Measurements from ENCODE around the gene PHF20.
"Not testable (repeated sequence)": the region's sequence is repeated elsewhere in the genome, so short reads cannot be mapped to it uniquely, and the experiment has no call there.

The PHF20 gene

GRCh38 chr20:35826397-35826998 is 54.7 kb downstream of the PHF20 start:
- no peak for DNase-seq
- intact Hi-C loops (cut with DNase I): no loop called here

- DNase-seq: peak in 8 of 42 donors; percentile 14 to 46 (median 25)
- intact Hi-C loops (cut with DNase I): no loop called here
Measured at GRCh38 chr20:35828434-35828833, 56.6 kb downstream of the PHF20 start.

GRCh38 chr20:35828916-35829315 is 57.1 kb downstream of the PHF20 start:
- DNase-seq: no peak
- intact Hi-C loops (cut with DNase I): no loop called here

- intact Hi-C loops (cut with DNase I): no loop called here
- DNase-seq: no peak
Measured at GRCh38 chr20:35830264-35830663, 58.4 kb downstream of the PHF20 start.

DNA sequence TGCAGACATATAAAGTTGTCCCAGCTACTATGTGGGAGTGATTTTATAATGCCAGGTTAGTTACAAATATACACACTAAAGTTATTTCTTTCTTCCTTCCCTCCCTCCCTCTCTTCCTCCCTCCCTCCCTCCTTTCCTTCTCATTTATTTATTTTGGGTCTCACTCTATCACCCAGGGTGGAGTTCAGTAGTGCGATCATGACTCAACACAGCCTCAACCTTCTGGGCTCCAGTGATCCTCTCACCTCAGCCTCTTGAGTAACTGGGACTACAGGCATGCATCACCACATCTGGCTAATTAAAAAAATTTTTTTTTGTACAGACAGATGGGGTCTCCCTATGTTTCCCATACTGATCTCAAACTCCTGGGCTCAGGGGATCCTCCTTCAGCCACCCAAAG is 59.2 kb downstream of the PHF20 start:
- intact Hi-C loops (cut with DNase I): no loop called here
- no peak for DNase-seq

GRCh38 chr20:35831971-35832370 is 60.2 kb downstream of the PHF20 start:
- no peak for DNase-seq
- intact Hi-C loops (cut with DNase I): no loop called here

- no peak for DNase-seq
- intact Hi-C loops (cut with DNase I): no loop called here
Measured at GRCh38 chr20:35833241-35833640, 61.4 kb downstream of the PHF20 start.

DNA sequence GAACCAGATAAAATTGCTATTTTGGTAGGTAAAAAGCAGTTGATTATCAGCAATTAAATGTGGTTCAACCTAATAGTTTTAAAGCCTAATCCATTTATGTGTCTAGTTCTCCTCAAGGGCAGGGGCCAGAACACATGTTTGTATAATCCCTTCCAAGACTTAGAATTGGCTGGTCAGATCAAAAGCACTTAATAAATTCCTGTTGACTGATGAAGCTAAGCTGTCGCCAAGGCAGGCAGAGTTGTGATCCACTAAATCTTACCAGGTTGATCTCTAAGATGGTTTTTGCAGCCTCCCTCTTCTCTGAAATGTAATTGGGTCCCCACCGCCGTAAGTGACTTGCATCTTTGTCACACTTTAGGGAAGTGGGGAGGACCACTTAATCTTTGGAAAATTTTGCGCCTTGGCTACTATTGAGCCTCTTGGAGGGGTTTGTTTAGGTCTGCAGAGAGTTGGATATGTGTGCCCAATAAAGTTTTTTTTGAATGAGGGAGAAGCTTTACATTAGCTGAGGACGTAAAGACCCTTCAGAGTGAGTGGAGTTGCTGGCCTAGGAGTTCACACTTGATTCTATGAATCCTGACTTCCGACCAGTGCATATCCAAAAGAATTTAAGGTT is 65.9 kb downstream of the PHF20 start:
- DNase-seq: no peak
- intact Hi-C loops (cut with DNase I): no loop called here

DNA sequence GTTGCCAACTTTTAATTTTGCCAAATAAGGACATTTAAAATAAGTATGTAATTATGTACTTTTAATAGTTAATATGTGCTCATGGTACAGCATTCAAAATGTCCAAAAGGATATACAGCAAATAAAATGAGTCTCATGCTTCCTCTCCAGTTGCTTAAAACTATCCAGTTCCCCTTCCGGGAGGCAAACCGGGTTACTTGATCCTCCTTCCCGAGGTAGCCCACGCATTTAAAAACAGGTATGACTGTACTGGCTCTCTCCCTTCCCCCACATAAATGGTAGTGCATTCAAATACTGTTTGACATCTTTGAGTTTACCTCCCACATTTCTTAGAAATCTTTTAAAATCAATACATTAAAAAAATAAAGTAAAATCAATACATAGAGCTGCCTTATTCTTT is 66.4 kb downstream of the PHF20 start:
- no peak for DNase-seq
- intact Hi-C loops (cut with DNase I): no loop called here

DNA sequence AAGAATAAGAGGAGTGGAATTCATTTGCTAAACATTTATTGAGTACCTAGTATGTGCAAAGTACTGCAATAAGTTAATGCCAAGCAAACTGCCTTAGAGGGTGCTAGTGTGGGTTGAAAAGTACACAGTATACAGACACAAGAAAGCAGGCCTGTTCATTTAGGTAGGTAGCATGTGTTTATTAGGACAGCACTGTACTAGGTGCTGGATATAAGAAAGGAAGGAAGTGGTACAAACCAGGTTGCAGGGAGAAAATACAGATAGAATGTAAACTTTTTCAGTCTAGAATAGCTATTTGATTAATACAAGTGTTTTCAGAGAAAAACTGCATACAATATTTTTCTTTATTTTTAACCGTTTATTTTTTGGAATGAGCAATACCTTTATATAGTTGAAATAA is 68.1 kb downstream of the PHF20 start:
- intact Hi-C loops (cut with DNase I): no loop called here
- DNase-seq: no peak

- intact Hi-C loops (cut with DNase I): no loop called here
Measured at GRCh38 chr20:35840421-35840820, 68.6 kb downstream of the PHF20 start.

GRCh38 chr20:35842361-35842760 is 70.5 kb downstream of the PHF20 start:
- intact Hi-C loops (cut with DNase I): no loop called here
- no peak for DNase-seq

More at GRCh38 chr20:35840421-35840820, 68.6 kb downstream of the PHF20 start:
- DNase-seq: no peak

DNA sequence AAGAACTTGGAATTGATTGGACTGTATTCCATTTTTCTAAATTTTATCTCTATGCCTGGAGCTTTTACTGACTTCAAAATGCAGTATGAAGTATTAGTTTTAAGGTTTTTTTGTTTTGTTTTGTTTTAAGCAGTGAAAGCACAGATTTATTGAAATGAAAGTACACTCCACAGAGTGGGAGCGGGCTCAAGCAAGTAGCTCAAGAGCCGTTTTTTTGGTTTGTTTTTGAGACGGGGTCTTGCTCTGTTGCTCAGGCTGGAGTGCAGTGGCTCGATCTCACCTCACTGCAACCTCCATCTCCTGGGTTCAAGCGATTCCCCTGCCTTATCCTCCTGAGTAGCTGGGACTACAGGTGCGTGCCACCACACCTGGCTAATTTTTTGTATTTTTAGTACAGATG is 72.1 kb downstream of the PHF20 start:
- intact Hi-C loops (cut with DNase I); DNase-seq: not testable (repeated sequence)

GRCh38 chr20:35845561-35845960 is 73.7 kb downstream of the PHF20 start:
- DNase-seq: no peak
- intact Hi-C loops (cut with DNase I): no loop called here

- intact Hi-C loops (cut with DNase I): no loop called here
- peak in 16 of 42 donors; percentile 7 to 50 (median 24) for DNase-seq
Measured at GRCh38 chr20:35849706-35850105, 77.9 kb downstream of the PHF20 start.

DNA sequence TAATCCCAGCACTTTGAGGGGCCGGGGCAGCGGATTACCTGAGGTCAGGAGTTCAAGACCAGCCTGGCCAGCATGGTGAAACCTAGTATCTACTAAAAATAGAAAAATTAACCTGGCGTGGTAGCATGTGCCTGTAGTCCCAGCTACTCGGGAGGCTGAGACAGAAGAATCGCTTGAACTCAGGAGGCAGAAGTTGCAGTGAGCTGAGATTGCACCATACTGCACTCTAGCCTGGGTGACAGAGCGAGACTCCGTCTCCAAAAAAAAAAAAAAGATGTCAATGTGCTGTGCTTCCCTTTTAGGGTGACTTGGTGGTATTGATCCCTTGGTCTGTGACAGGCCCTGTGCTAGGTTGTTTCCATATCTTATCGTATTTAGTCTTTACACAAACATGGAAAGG is 79.8 kb downstream of the PHF20 start:
- intact Hi-C loops (cut with DNase I); DNase-seq: not testable (repeated sequence)

GRCh38 chr20:35854713-35855348 is 83.0 kb downstream of the PHF20 start:
- DNase-seq: no peak
- intact Hi-C loops (cut with DNase I): no loop called here

DNA sequence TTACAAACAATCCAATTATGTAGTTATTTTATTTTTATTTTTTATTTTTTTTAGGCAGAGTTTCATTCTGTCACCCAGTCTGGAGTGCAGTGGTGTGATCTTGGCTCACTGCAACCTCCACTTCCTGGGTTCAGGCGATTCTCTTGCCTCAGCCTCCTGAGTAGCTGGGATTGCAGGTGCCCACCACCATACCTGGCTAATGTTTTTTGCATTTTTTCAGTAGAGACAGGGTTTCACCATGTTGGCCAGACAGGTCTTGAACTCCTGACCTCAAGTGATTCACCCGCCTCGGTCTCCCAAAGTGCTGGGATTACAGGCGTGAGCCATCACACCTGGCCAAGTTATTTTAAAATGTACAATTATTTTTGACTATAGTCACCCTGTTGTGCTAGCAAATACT is 83.8 kb downstream of the PHF20 start:
- intact Hi-C loops (cut with DNase I): not testable (repeated sequence)
- peak in 1 of 42 donors; percentile 10 for DNase-seq

GRCh38 chr20:35856866-35857265 is 85.1 kb downstream of the PHF20 start:
- intact Hi-C loops (cut with DNase I): no loop called here
- DNase-seq: peak in 1 of 42 donors; percentile 21

- DNase-seq: peak in 1 of 42 donors; percentile 2
- intact Hi-C loops (cut with DNase I): no loop called here
Measured at GRCh38 chr20:35866418-35867202, 94.8 kb downstream of the PHF20 start.

All from head of caudate nucleus (tissue), 42 donors.